Measurements from ENCODE around the gene ADGRG7. TPM values are rescaled to one million over a fixed set of nuclear protein-coding genes. Genes with fewer than 3 reads are reported as not detected.

The ADGRG7 gene
- total and polyA plus RNA-seq, 9 donors = not detected

DNA sequence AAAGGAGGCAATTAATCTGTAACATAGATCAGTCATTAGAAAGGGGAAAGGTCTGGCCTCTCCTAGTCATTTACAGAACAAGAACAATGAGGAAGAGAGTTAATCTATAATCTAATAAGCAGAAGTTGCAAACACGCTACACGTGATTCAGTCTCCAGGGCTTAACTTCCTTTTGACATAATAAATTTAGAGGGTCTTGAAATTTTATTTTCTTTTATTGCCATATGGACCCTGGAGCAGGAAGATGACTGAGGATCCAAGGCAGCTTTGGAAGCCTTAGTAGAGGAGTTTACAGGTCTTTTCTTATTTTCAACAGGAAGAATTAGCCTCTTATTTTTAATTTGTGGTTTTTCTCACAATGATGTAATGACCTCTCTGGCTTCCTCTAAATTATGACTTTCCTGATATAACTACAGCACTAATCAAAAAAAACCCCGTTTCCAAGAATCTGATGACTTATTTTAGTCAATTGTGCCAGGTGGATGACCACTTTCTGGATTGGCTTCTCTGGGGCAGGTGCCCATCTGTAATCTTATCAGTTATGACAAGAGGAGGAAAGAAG, 32.2 kb downstream of the ADGRG7 start:
- Histone ChIP-seq H3K4me3 (no peak overlapping the region), H3K9me3 (no peaks in the 10 kb centered on the region), H3K4me1 (ENCODE audit: insufficient read depth) (no peaks in the 10 kb centered on the region), H3K27me3 (no peaks in the 10 kb centered on the region), H3K27ac (no peak overlapping the region), H3K36me3 (no peaks in the 10 kb centered on the region)
- WGBS, 3 donors = 43 to 55% (median 51%) methylated on average over 3 of the region's 3 CpGs
- intact Hi-C loops (cut with DNase I) = no loop called here
- no peak for DNase-seq
- TF ChIP-seq POLR2A (IDR thresholded peaks at IDR 0.05) = no peak
- TF ChIP-seq CTCF (IDR thresholded peaks at IDR 0.05) = no peak
- no peak for TF ChIP-seq EP300 (IDR thresholded peaks at IDR 0.05)

DNA sequence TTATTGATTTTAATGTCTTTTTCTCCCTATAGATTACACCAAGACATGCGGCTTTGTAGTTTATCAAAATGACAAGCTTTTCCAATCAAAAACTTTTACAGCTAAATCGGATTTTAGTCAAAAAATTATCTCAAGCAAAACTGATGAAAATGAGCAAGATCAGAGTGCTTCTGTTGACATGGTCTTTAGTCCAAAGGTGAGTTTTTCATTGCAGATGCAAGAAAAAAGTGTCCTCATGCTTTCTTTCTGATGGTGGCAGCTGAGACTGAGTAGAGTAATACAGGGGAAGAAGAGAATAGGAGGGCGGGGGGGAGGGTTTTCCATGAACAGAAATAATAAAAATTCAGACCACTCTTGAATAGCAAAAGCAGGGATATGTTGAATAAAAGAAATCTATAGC, 36.5 kb downstream of the ADGRG7 start:
- 80 to 88% (median 87%) methylated on average over 3 of the region's 3 CpGs for WGBS, 3 donors
- intact Hi-C loops (cut with DNase I) = no loop called here
- Histone ChIP-seq H3K36me3 (no peaks in the 10 kb centered on the region), H3K9me3 (no peaks in the 10 kb centered on the region), H3K4me1 (ENCODE audit: insufficient read depth) (no peaks in the 10 kb centered on the region), H3K4me3 (no peak overlapping the region), H3K27me3 (no peaks in the 10 kb centered on the region), H3K27ac (no peak overlapping the region)
- TF ChIP-seq EP300 (IDR thresholded peaks at IDR 0.05) (no peak), POLR2A (IDR thresholded peaks at IDR 0.05) (no peak), CTCF (IDR thresholded peaks at IDR 0.05) (no peak)
- no peak for DNase-seq

DNA sequence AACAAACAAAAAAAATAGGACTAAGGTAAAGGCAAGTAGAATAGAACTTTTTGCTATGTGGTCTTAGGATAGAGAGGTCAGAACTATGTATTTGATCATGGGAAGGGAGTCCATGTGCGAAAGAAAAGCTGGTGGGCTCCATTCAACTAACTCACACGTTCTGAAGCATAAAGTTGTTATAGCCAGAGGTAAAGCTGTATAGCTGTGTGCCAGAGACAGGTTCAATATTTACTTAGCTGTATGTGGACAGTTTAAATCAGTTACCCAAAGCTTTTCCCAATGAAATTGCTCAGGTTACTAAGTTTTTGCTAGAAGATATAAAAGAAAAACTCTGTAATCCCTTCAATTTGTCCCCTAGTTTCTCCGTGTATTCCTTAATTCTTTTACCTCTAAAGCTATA, 37.8 kb downstream of the ADGRG7 start:
- TF ChIP-seq EP300 (IDR thresholded peaks at IDR 0.05) (no peak), CTCF (IDR thresholded peaks at IDR 0.05) (no peak), POLR2A (IDR thresholded peaks at IDR 0.05) (no peak)
- Histone ChIP-seq H3K9me3 (no peaks in the 10 kb centered on the region), H3K4me1 (ENCODE audit: insufficient read depth) (no peaks in the 10 kb centered on the region), H3K4me3 (no peak overlapping the region), H3K36me3 (no peaks in the 10 kb centered on the region), H3K27ac (no peak overlapping the region), H3K27me3 (no peaks in the 10 kb centered on the region)
- no peak for DNase-seq
- WGBS, 3 donors = 52 to 61% (median 58%) methylated on average over 3 of the region's 3 CpGs
- intact Hi-C loops (cut with DNase I) = no loop called here

DNA sequence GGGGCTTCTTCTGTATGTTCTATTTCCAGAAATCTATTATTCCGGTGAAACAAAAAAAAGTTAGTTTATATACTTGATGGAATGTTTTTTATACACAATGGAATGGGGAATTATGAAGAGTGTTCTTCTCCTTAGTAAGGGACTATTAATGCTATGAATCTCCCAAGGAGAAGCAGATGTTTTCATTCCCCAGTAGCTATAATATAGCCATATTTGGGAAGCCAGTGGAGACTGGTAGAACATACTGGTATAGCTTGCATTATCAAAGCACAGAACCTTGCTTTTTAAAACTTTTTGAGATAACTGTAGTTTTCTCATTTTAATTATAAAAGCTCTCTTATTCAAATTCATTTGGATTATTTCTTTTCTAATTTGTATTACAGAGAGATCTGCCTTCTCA, 38.3 kb downstream of the ADGRG7 start:
- Histone ChIP-seq H3K9me3 (no peaks in the 10 kb centered on the region), H3K4me3 (no peak overlapping the region), H3K4me1 (ENCODE audit: insufficient read depth) (no peaks in the 10 kb centered on the region), H3K36me3 (no peaks in the 10 kb centered on the region), H3K27ac (no peak overlapping the region), H3K27me3 (no peaks in the 10 kb centered on the region)
- intact Hi-C loops (cut with DNase I) = no loop called here
- TF ChIP-seq POLR2A (IDR thresholded peaks at IDR 0.05) = no peak
- WGBS, 3 donors = 0 to 33% (median 11%) methylated on average over 1 of the region's 1 CpG
- no peak for DNase-seq

DNA sequence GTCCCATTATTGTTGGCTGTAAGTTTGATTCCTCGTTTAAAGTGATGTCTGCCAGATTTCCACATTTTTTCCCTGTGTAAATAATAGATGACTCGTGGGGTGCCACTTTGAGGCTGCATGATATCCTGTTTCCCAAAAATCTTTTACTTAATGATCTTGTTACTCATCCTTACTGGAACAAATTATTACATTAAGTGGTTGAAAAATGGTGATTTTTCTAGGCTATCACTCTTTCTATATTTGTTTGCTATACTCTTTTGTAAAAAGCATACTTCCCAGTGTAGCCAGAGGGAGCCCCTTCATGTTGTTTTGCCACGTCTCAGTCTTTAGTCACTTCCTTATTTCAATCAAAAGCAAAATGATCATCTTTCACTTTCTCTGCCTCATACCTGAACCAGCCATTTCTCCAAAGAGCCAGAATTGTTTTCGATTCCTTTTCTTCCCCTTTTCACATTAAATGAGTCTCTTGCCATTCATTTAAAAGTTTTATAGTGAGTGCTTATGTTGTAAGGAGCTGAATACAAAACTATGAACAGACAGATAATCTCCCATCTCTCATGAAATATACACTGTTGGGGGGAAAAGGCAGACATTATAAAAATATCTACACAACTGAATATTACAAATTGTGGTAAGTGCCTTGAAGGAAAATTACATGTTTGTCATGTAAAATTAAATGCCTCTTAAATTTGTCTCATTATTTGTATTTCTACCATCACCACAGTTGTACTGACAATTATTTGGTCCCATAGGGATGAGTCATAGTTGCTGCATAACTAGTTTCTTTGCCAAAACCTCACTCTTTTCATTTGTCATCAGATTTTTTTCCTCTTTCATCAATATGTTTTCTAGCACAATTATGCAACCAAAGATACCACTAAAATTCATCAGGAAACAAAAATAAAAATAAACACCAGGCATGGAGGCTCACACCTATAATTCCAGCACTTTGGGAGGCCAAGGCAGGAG, 41.5 kb downstream of the ADGRG7 start:
- WGBS, 3 donors = 35 to 52% (median 45%) methylated on average over 4 of the region's 4 CpGs
- no peaks in the 10 kb centered on the region for H3K4me1 ChIP-seq (ENCODE audit: insufficient read depth)
- H3K4me3 ChIP-seq = no peak overlapping the region
- no peaks in the 10 kb centered on the region for H3K27me3 ChIP-seq
- H3K27ac ChIP-seq = no peak overlapping the region
- no peak for DNase-seq
- no peaks in the 10 kb centered on the region for H3K36me3 ChIP-seq
- TF ChIP-seq POLR2A (IDR thresholded peaks at IDR 0.05) (no peak), CTCF (IDR thresholded peaks at IDR 0.05) (no peak), EP300 (IDR thresholded peaks at IDR 0.05) (no peak)
- intact Hi-C loops (cut with DNase I) = no loop called here
- no peaks in the 10 kb centered on the region for H3K9me3 ChIP-seq
